GM12891 (cell line): ENCODE data around the gene RAD23A.
A peak's percentile ranks its signal among the peaks of the same experiment; 100 is the strongest.
"Not testable (repeated sequence)": the region's sequence is repeated elsewhere in the genome, so short reads cannot be mapped to it uniquely, and the experiment has no call there.

Experiments used
- DNase-seq: peaks from one replicate; pipeline ENCODE4 v3.0.0; 2011; ENCODE audit warnings: low spot score; ENCODE audit not compliant: insufficient read length
- FAIRE-seq: peaks from 2 replicates; lab custom pipeline; 2011; peaks lifted over from hg19 to GRCh38; lab: Jason Lieb, UNC
- PAX5 ChIP-seq: IDR thresholded peaks from 2 replicates; pipeline ENCODE4 v1.6.1; 2011; ENCODE audit warnings: low read length, moderate library complexity, mild to moderate bottlenecking; ENCODE audit not compliant: insufficient read depth, severe bottlenecking
- POLR2A ChIP-seq: IDR thresholded peaks from 2 replicates; pipeline ENCODE4 v1.6.1; 2011; ENCODE audit warnings: low read depth, low read length, control low read depth
- POLR2AphosphoS5 ChIP-seq: IDR thresholded peaks from 2 replicates; pipeline ENCODE4 v1.6.1; 2011; ENCODE audit warnings: low read depth, low read length, control low read depth
- POU2F2 ChIP-seq: IDR thresholded peaks from 2 replicates; pipeline ENCODE4 v1.6.1; 2011; ENCODE audit warnings: low read depth, mild to moderate bottlenecking, control low read depth, low read length, moderate library complexity
- SPI1 ChIP-seq: IDR thresholded peaks from 2 replicates; pipeline ENCODE4 v1.6.1; 2011; ENCODE audit warnings: low read depth, low read length, control low read depth
- TAF1 ChIP-seq: IDR thresholded peaks from 2 replicates; pipeline ENCODE4 v1.6.1; 2011; ENCODE audit warnings: low read depth, low read length, control low read depth

The RAD23A gene

GRCh38 chr19:12947702-12948611, 2.3 kb downstream of the RAD23A start:
- TF ChIP-seq PAX5: no peak
- TF ChIP-seq POLR2AphosphoS5: no peak
- no peak for TF ChIP-seq SPI1
- TF ChIP-seq TAF1: no peak
- TF ChIP-seq POU2F2: no peak
- TF ChIP-seq POLR2A: no peak
- FAIRE-seq (no peak), DNase-seq (no peak)

GRCh38 chr19:12948612-12949362, 3.1 kb downstream of the RAD23A start:
- no peak for DNase-seq
- TF ChIP-seq POLR2AphosphoS5: no peak
- TF ChIP-seq PAX5: no peak
- FAIRE-seq: no peak

GRCh38 chr19:12949363-12950283, 4.0 kb downstream of the RAD23A start:
- DNase-seq (no peak), FAIRE-seq (no peak)
- TF ChIP-seq POLR2A (no peak), TAF1 (no peak), POLR2AphosphoS5 (no peak), POU2F2 (no peak), SPI1 (no peak), PAX5 (no peak)

GRCh38 chr19:12952050-12952449, 6.4 kb downstream of the RAD23A start:
- not testable (repeated sequence) for FAIRE-seq, DNase-seq

- no peak for DNase-seq
Measured at GRCh38 chr19:12952488-12953137, 7.0 kb downstream of the RAD23A start.

GRCh38 chr19:12953138-12953798, 7.6 kb downstream of the RAD23A start:
- no peak for FAIRE-seq
- TF ChIP-seq POU2F2: no peak
- TF ChIP-seq TAF1: no peak
- no peak for TF ChIP-seq PAX5
- TF ChIP-seq SPI1: no peak
- no peak; the same call in 1 of the 2 replicates for TF ChIP-seq POLR2A
- no peak for TF ChIP-seq POLR2AphosphoS5
- DNase-seq: no peak

More at GRCh38 chr19:12952488-12953137, 7.0 kb downstream of the RAD23A start:
- no peak; the same call in none of the 2 replicates for TF ChIP-seq POLR2AphosphoS5
- TF ChIP-seq PAX5: no peak
- TF ChIP-seq TAF1: no peak
- TF ChIP-seq POU2F2: no peak
- no peak for TF ChIP-seq POLR2A
- no peak for TF ChIP-seq SPI1
- FAIRE-seq: no peak

GRCh38 chr19:12953799-12954611, 8.3 kb downstream of the RAD23A start:
- no peak for TF ChIP-seq PAX5
- TF ChIP-seq POLR2A: peak; percentile 44
- DNase-seq (no peak), FAIRE-seq (no peak)

- no peak for DNase-seq
- TF ChIP-seq POU2F2 (no peak), PAX5 (no peak), POLR2AphosphoS5 (no peak), POLR2A (no peak)
- FAIRE-seq: peak; percentile 71
Measured at GRCh38 chr19:12954612-12954962, 8.9 kb downstream of the RAD23A start.

- DNase-seq, FAIRE-seq: not testable (repeated sequence)
Measured at GRCh38 chr19:12955575-12955974, 9.9 kb downstream of the RAD23A start.
